ENCODE data around the gene NTM.

DNA sequence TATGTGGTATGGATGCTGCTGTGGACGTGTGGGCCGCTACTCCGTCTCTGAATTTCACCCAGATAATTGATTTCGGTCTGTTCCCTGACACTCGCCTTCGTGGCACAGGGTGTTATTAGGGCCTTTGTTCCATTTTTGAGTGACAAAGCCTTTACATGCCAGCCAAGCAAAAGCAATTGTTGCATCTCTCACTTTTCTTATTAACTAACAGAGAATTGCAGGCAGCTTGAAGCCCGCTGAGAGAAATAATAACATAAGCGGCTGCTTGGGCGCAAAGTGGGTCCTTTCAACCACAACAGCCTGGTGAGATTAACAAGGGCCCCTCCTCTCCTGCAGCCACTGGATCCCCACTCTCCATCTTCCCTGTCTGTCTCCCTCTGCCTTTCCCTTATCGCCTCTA, 449.4 kb downstream of the NTM start:
- TF ChIP-seq SP1 (IDR thresholded peaks at IDR 0.05) (no peak), SUZ12 (IDR thresholded peaks at IDR 0.05) (no peak), HDGF (IDR thresholded peaks at IDR 0.05; ENCODE audit: borderline replicate concordance) (no peak), LEF1 (IDR thresholded peaks at IDR 0.05; ENCODE audit: borderline replicate concordance) (no peak), FOXM1 (IDR thresholded peaks at IDR 0.05; ENCODE audit: borderline replicate concordance) (no peak), CTBP1 (IDR thresholded peaks at IDR 0.05; ENCODE audit: borderline replicate concordance) (no peak), ARNT (IDR thresholded peaks at IDR 0.05) (no peak), BHLHE40 (IDR thresholded peaks at IDR 0.05; ENCODE audit: borderline replicate concordance) (no peak), FOXA1 (IDR thresholded peaks at IDR 0.05) (no peak), NFRKB (IDR thresholded peaks at IDR 0.05) (no peak), L3MBTL2 (conservative IDR thresholded peaks at IDR 0.05) (no peak)
